KBM-7 (cell line): ENCODE results near the gene HES1.
A peak's percentile ranks its signal among the peaks of the same experiment; 100 is the strongest.
"Not testable (repeated sequence)": the region's sequence is repeated elsewhere in the genome, so short reads cannot be mapped to it uniquely, and the experiment has no call there.

Source experiments
- DNase-seq: peaks from one replicate; pipeline ENCODE4 v3.0.0-alpha.2; 2015
- in situ Hi-C: fragments of 300-500 bp; cut with MboI; formaldehyde crosslinking; loops from 2 replicates; pipeline ENCODE4 v1.14.3; 2020; ENCODE audit warnings: low sequenced_read_pairs, low pct_unique_long_range_greater_than_20kb, mixed read lengths

HES1 gene

GRCh38 chr3:194135806-194136518 lies at the start of gene HES1:
HES1 (plus strand) TSS chr3:194136148; CDS start chr3:194136381, 233 bp downstream.
- peak; percentile 89 for DNase-seq
- in situ Hi-C loops: no loop called here

- no peak for DNase-seq
- in situ Hi-C loops: no loop called here
Measured at GRCh38 chr3:194086388-194087075, 49.4 kb upstream of the HES1 start.

- no peak for DNase-seq
- in situ Hi-C loops: no loop called here
Measured at GRCh38 chr3:194087280-194087679, 48.7 kb upstream of the HES1 start.

GRCh38 chr3:194087995-194088855 lies 47.7 kb upstream of the HES1 start:
- in situ Hi-C loops: no loop called here

GRCh38 chr3:194089357-194090177 lies 46.4 kb upstream of the HES1 start:
- in situ Hi-C loops: no loop called here
- peak; percentile 90 for DNase-seq

More at GRCh38 chr3:194087995-194088855, 47.7 kb upstream of the HES1 start:
- no peak for DNase-seq

GRCh38 chr3:194090178-194090555 lies 45.8 kb upstream of the HES1 start:
- DNase-seq, in situ Hi-C loops: not testable (repeated sequence)

- no peak for DNase-seq
- in situ Hi-C loops: no loop called here
Measured at GRCh38 chr3:194090716-194091115, 45.2 kb upstream of the HES1 start.

- no peak for DNase-seq
Measured at GRCh38 chr3:194091141-194091540, 44.8 kb upstream of the HES1 start.

GRCh38 chr3:194091897-194092296 lies 44.1 kb upstream of the HES1 start:
- in situ Hi-C loops: not testable (repeated sequence)

More at GRCh38 chr3:194091141-194091540, 44.8 kb upstream of the HES1 start:
- in situ Hi-C loops: no loop called here

GRCh38 chr3:194092881-194093301 lies 43.1 kb upstream of the HES1 start:
- in situ Hi-C loops: no loop called here
- DNase-seq: no peak

More at GRCh38 chr3:194091897-194092296, 44.1 kb upstream of the HES1 start:
- DNase-seq: not testable (repeated sequence)

- in situ Hi-C loops: no loop called here
- no peak for DNase-seq
Measured at GRCh38 chr3:194093842-194094241, 42.1 kb upstream of the HES1 start.

- in situ Hi-C loops: no loop called here
- peak; percentile 64 for DNase-seq
Measured at GRCh38 chr3:194095464-194095863, 40.5 kb upstream of the HES1 start.

GRCh38 chr3:194095902-194096301 lies 40.0 kb upstream of the HES1 start:
- in situ Hi-C loops: no loop called here
- no peak for DNase-seq

GRCh38 chr3:194097141-194097882 lies 38.6 kb upstream of the HES1 start:
- DNase-seq: no peak
- in situ Hi-C loops: no loop called here

- DNase-seq: peak; percentile 48
- in situ Hi-C loops: no loop called here
Measured at GRCh38 chr3:194098081-194098842, 37.7 kb upstream of the HES1 start.

GRCh38 chr3:194098843-194099183 lies 37.1 kb upstream of the HES1 start:
- in situ Hi-C loops: no loop called here
- DNase-seq: no peak

- no peak for DNase-seq
- in situ Hi-C loops: no loop called here
Measured at GRCh38 chr3:194099215-194099614, 36.7 kb upstream of the HES1 start.
